Fibroblast of lung (primary cell): ENCODE results near the gene MCM5.
"Not testable (repeated sequence)": the region's sequence is repeated elsewhere in the genome, so short reads cannot be mapped to it uniquely, and the experiment has no call there.

ENCODE experiments used
- EZH2 ChIP-seq: IDR thresholded peaks from 2 replicates; pipeline ENCODE4 v1.5.1; 2012; ENCODE audit warnings: low read length, control low read depth, mild to moderate bottlenecking; ENCODE audit errors: missing control alignments
- TF ChIP-seq, protein P1 (sequence below), 2 donors: IDR thresholded peaks in 1 of 2; conservative IDR thresholded peaks in 1 of 2; 1 replicate in 1 of 2; 2 replicates in 1 of 2; pipeline ENCODE4 v1.5.1; 2011 to 2012; ENCODE audit warnings: low read length in 2 of 2, control low read depth in 1 of 2, inconsistent platforms in 1 of 2, low read depth in 1 of 2, mild to moderate bottlenecking in 1 of 2

DNA sequence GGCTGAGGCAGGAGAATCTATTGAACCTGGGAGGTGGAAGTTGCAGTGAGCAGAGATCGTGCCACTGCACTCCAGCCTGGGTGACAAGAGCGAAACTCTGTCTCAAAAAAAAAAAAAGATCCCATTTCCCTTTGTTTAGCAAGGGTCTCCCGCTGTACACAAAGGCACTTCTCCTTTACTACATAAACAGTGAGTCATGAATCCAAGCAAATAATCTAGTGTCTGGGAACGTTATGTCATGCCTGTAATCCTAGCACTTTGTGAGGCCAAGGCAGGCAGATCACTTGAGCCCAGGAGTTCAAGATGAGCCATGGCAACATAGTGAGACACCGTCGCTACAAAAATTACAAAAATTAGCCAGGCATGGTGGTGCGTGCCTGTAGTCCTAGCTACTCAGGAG, 35.7 kb upstream of the MCM5 start:
- not testable (repeated sequence) for TF ChIP-seq EZH2
- TF ChIP-seq, protein P1, sequence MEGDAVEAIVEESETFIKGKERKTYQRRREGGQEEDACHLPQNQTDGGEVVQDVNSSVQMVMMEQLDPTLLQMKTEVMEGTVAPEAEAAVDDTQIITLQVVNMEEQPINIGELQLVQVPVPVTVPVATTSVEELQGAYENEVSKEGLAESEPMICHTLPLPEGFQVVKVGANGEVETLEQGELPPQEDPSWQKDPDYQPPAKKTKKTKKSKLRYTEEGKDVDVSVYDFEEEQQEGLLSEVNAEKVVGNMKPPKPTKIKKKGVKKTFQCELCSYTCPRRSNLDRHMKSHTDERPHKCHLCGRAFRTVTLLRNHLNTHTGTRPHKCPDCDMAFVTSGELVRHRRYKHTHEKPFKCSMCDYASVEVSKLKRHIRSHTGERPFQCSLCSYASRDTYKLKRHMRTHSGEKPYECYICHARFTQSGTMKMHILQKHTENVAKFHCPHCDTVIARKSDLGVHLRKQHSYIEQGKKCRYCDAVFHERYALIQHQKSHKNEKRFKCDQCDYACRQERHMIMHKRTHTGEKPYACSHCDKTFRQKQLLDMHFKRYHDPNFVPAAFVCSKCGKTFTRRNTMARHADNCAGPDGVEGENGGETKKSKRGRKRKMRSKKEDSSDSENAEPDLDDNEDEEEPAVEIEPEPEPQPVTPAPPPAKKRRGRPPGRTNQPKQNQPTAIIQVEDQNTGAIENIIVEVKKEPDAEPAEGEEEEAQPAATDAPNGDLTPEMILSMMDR (conservative IDR thresholded peaks at IDR 0.05 in 1 of 2, IDR thresholded peaks at IDR 0.05 in 1 of 2; ENCODE audit: low read depth in 1 of 2, low read length in 2 of 2): not testable (repeated sequence)
